ENCODE measurements around the gene FBXO22.

The FBXO22 gene

DNA sequence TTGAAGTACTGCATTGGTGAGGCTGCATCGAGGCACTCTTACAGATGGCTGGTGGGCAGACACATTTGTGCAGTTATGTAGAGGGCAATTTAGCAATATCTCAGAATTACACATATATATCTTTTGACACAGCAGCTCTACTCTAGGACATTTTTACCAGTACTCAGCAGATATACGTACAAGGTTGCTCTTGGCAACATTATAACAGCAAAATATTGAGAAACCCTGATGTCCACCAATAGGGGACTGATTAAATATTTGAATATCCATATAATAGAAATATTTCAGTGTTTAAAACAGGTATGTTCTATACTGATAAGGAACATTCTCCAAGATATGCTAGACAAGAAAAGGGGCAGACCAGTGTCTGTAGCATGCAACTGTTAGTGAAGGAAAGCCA, 7.9 kb upstream of the FBXO22 start:
- Histone ChIP-seq H4K20me1 (ENCODE audit: low read depth, low read length) (no peaks in the 10 kb centered on the region), H3K79me2 (ENCODE audit: insufficient read depth, low read length) (no peaks in the 10 kb centered on the region), H3F3A (ENCODE audit: insufficient read depth) (peaks cover 7% of the 10 kb centered on the region; the same call in 1 of the 2 replicates), H3K27me3 (ENCODE audit: low read length) (no peaks in the 10 kb centered on the region), H2AFZ (ENCODE audit: low read depth, low read length, severe bottlenecking) (no peak overlapping the region), H3K4me2 (ENCODE audit: low read depth, low read length, poor library complexity, severe bottlenecking) (no peak overlapping the region), H3K27ac (ENCODE audit: low read depth, low read length) (no peak overlapping the region), H3K36me3 (ENCODE audit: low read length) (peaks cover 3% of the 10 kb centered on the region; the same call in 1 of the 2 replicates), H3K4me3 (ENCODE audit: insufficient read depth, low read length, poor library complexity, severe bottlenecking) (no peak overlapping the region), H3K9me3 (ENCODE audit: insufficient read depth, low read length) (no peaks in the 10 kb centered on the region), H3K9ac (ENCODE audit: low read length) (no peak overlapping the region), H3K9me2 (replicated peaks; ENCODE audit: insufficient read depth, low read length) (no peaks in the 10 kb centered on the region)
- TF ChIP-seq EZH2phosphoT487 (conservative IDR thresholded peaks at IDR 0.05; ENCODE audit: low read length) (no peak), CTCF (IDR thresholded peaks at IDR 0.05; ENCODE audit: insufficient read depth, low read length, poor library complexity, severe bottlenecking) (no peak)

DNA sequence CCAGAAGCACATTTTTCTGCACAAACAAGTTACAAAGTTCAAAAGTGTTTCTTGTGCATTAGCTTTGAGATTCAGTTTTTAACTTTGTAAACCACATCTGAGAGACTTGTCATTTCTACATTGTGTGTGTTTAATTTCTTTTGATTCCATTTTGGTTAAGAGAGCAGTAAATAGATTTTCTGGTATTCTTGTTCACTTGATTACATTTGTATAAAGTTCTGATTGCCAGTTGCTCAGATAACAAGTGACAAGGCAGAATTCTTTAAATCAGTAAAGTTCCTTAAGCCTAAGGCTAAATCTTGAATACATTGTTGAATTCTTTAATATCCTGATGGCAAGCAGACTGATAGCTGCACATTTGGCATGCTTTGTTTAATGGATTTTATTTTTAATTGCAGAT, 3.1 kb upstream of the FBXO22 start:
- no peak overlapping the region for H3K27ac ChIP-seq (ENCODE audit: low read depth, low read length)
- peaks cover 12% of the 10 kb centered on the region for H3F3A ChIP-seq (ENCODE audit: insufficient read depth)
- H3K79me2 ChIP-seq (ENCODE audit: insufficient read depth, low read length): peaks cover 16% of the 10 kb centered on the region
- no peak overlapping the region for H3K4me3 ChIP-seq (ENCODE audit: insufficient read depth, low read length, poor library complexity, severe bottlenecking)
- H3K9ac ChIP-seq (ENCODE audit: low read length): no peak overlapping the region
- H4K20me1 ChIP-seq (ENCODE audit: low read depth, low read length): no peaks in the 10 kb centered on the region
- no peak overlapping the region for H3K4me2 ChIP-seq (ENCODE audit: low read depth, low read length, poor library complexity, severe bottlenecking)
- H3K36me3 ChIP-seq (ENCODE audit: low read length): no peaks in the 10 kb centered on the region; the same call in 1 of the 2 replicates
- no peaks in the 10 kb centered on the region for H3K27me3 ChIP-seq (ENCODE audit: low read length)
- TF ChIP-seq CTCF (IDR thresholded peaks at IDR 0.05; ENCODE audit: insufficient read depth, low read length, poor library complexity, severe bottlenecking): no peak
- no peak for TF ChIP-seq EZH2phosphoT487 (conservative IDR thresholded peaks at IDR 0.05; ENCODE audit: low read length)
- no peaks in the 10 kb centered on the region for H3K9me2 ChIP-seq (replicated peaks; ENCODE audit: insufficient read depth, low read length)
- H2AFZ ChIP-seq (ENCODE audit: low read depth, low read length, severe bottlenecking): no peak overlapping the region
- H3K9me3 ChIP-seq (ENCODE audit: insufficient read depth, low read length): no peaks in the 10 kb centered on the region

- H3K4me2 ChIP-seq (ENCODE audit: low read depth, low read length, poor library complexity, severe bottlenecking): no peak overlapping the region
- H3K27ac ChIP-seq (ENCODE audit: low read depth, low read length): no peak overlapping the region
- H3K9me3 ChIP-seq (ENCODE audit: insufficient read depth, low read length): no peaks in the 10 kb centered on the region
- no peaks in the 10 kb centered on the region for H4K20me1 ChIP-seq (ENCODE audit: low read depth, low read length)
- H3K27me3 ChIP-seq (ENCODE audit: low read length): no peaks in the 10 kb centered on the region
- H3K79me2 ChIP-seq (ENCODE audit: insufficient read depth, low read length): peaks cover 32% of the 10 kb centered on the region
- no peaks in the 10 kb centered on the region for H3K9me2 ChIP-seq (replicated peaks; ENCODE audit: insufficient read depth, low read length)
- H3F3A ChIP-seq (ENCODE audit: insufficient read depth): peaks cover 8% of the 10 kb centered on the region
- H3K36me3 ChIP-seq (ENCODE audit: low read length): no peaks in the 10 kb centered on the region; the same call in 1 of the 2 replicates
- H2AFZ ChIP-seq (ENCODE audit: low read depth, low read length, severe bottlenecking): no peak overlapping the region
- no peak overlapping the region for H3K9ac ChIP-seq (ENCODE audit: low read length)
- TF ChIP-seq EZH2phosphoT487 (conservative IDR thresholded peaks at IDR 0.05; ENCODE audit: low read length): no peak
- TF ChIP-seq CTCF (IDR thresholded peaks at IDR 0.05; ENCODE audit: insufficient read depth, low read length, poor library complexity, severe bottlenecking): no peak
- H3K4me3 ChIP-seq (ENCODE audit: insufficient read depth, low read length, poor library complexity, severe bottlenecking): no peak overlapping the region
These were observed 1.5 kb upstream of the FBXO22 start for GRCh38 chr15:75902129-75902557.
